ENCODE measurements around the gene PFKFB1.
A peak's percentile ranks its signal among the peaks of the same experiment; 100 is the strongest.

The PFKFB1 gene

GRCh38 chrX:54921427-54922021, 72.5 kb downstream of the PFKFB1 start:
- no peak for FAIRE-seq

GRCh38 chrX:54920610-54921426, 73.2 kb downstream of the PFKFB1 start, which contains the start of gene TRO:
TSS of gene TRO (plus strand) at chrX:54920824. CDS start at chrX:54922247, 1,423 bp downstream.
- FAIRE-seq, result no peak

GRCh38 chrX:54909941-54910340, 84.0 kb downstream of the PFKFB1 start:
- FAIRE-seq, result no peak

- no peak for FAIRE-seq
Observed at GRCh38 chrX:54894159-54894558, 99.8 kb downstream of the PFKFB1 start.

GRCh38 chrX:54891573-54891972, 102.4 kb downstream of the PFKFB1 start:
- FAIRE-seq, result no peak

- FAIRE-seq, result peak; percentile 55
Observed at GRCh38 chrX:54885740-54886139, 108.2 kb downstream of the PFKFB1 start.
